ENCODE data around the gene UBE2L5. TPM values are rescaled to one million over a fixed set of nuclear protein-coding genes. Genes with fewer than 3 reads are reported as not detected.

UBE2L5 gene
- total and polyA plus RNA-seq, 8 donors, result 0.28 to 0.95 (median 0.40) TPM; not detected in 2

DNA sequence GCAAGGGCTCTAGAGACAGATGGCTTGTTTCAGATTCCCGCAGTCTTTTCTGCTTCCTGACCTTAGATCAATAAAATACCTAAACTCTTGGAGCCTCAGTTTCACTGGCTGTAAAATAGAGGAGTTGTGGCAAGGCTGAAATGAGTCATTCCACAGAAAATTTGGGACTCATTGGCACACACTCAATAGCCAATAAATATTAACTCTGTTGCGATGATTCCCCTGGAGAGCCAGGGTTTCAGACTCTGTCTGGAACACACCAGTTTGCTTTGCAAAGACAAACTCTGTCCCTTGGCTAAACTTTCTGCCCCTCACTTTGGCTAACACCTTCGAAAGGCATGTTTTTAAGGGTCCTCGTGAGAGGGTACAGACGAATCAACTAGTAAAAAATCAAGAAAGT lies 18.1 kb upstream of the UBE2L5 start:
- no peaks in the 10 kb centered on the region for H3K27me3 ChIP-seq
- ATAC-seq (no peak), DNase-seq (no peak)
- H3K4me1 ChIP-seq, result peaks cover 6 to 14% of the 10 kb centered on the region in 2 donors
- H3K4me3 ChIP-seq, result no peak overlapping the region
- H3K36me3 ChIP-seq, result no peaks in the 10 kb centered on the region
- H3K9me3 ChIP-seq, result no peaks in the 10 kb centered on the region
- intact Hi-C loops (cut with DNase I), result no loop called here
- TF ChIP-seq, protein P1, sequence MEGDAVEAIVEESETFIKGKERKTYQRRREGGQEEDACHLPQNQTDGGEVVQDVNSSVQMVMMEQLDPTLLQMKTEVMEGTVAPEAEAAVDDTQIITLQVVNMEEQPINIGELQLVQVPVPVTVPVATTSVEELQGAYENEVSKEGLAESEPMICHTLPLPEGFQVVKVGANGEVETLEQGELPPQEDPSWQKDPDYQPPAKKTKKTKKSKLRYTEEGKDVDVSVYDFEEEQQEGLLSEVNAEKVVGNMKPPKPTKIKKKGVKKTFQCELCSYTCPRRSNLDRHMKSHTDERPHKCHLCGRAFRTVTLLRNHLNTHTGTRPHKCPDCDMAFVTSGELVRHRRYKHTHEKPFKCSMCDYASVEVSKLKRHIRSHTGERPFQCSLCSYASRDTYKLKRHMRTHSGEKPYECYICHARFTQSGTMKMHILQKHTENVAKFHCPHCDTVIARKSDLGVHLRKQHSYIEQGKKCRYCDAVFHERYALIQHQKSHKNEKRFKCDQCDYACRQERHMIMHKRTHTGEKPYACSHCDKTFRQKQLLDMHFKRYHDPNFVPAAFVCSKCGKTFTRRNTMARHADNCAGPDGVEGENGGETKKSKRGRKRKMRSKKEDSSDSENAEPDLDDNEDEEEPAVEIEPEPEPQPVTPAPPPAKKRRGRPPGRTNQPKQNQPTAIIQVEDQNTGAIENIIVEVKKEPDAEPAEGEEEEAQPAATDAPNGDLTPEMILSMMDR (IDR thresholded peaks at IDR 0.05), result no peak
- H3K27ac ChIP-seq, result no peak overlapping the region

DNA sequence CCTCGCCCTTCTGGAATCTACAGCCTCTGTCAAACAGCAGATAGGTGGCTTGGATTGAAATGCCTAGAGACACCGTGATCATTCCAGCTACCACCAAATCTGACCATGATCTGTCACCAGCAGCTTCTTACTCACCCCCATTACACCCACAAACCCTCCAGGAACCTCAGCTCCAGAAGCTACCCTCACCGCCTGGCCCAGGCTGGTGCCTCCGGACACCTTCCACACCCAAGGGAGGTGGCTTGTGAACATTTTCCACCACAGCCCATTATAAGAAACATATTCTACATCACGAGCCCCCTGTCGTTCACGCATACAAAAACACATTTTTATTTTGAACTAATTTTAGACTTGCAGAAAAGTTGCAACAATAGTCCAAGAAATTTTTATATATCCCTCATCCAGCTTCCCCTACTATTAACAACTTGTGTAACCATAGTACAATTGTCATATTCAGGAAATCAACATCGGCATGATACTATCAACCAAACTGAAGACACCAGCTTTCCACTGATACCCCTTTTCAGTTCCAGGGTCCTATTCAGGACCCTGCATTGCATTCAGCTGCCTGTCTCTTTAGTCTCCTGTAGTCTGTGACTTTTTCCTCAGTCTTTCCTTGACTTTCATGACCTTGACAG lies 15.4 kb upstream of the UBE2L5 start:
- TF ChIP-seq, protein P1 (IDR thresholded peaks at IDR 0.05), result no peak

GRCh38 chr13:30408319-30409101 lies 13.8 kb upstream of the UBE2L5 start:
- H3K4me3 ChIP-seq, result peak overlapping the region; percentile 6 to 37
- H3K36me3 ChIP-seq, result no peaks in the 10 kb centered on the region
- H3K27ac ChIP-seq, result peak overlapping the region; percentile 73 to 92
- peak; percentile 82 to 98 (median 93) for DNase-seq
- peaks cover 6 to 30% of the 10 kb centered on the region in 2 donors for H3K4me1 ChIP-seq
- no peaks in the 10 kb centered on the region for H3K27me3 ChIP-seq
- no peaks in the 10 kb centered on the region for H3K9me3 ChIP-seq
- intact Hi-C loops (cut with DNase I), result no loop called here
- TF ChIP-seq, protein P1 (IDR thresholded peaks at IDR 0.05), result peak; percentile 54 to 93
- peak; percentile 99 for ATAC-seq

More for the DNA sequence above, 15.4 kb upstream of the UBE2L5 start:
- Histone ChIP-seq H3K4me3 (no peak overlapping the region), H3K9me3 (no peaks in the 10 kb centered on the region), H3K36me3 (no peaks in the 10 kb centered on the region), H3K4me1 (peaks cover 6 to 25% of the 10 kb centered on the region in 2 donors), H3K27ac (no peak overlapping the region), H3K27me3 (no peaks in the 10 kb centered on the region)
- ATAC-seq (no peak), DNase-seq (no peak)
- intact Hi-C loops (cut with DNase I), result no loop called here

DNA sequence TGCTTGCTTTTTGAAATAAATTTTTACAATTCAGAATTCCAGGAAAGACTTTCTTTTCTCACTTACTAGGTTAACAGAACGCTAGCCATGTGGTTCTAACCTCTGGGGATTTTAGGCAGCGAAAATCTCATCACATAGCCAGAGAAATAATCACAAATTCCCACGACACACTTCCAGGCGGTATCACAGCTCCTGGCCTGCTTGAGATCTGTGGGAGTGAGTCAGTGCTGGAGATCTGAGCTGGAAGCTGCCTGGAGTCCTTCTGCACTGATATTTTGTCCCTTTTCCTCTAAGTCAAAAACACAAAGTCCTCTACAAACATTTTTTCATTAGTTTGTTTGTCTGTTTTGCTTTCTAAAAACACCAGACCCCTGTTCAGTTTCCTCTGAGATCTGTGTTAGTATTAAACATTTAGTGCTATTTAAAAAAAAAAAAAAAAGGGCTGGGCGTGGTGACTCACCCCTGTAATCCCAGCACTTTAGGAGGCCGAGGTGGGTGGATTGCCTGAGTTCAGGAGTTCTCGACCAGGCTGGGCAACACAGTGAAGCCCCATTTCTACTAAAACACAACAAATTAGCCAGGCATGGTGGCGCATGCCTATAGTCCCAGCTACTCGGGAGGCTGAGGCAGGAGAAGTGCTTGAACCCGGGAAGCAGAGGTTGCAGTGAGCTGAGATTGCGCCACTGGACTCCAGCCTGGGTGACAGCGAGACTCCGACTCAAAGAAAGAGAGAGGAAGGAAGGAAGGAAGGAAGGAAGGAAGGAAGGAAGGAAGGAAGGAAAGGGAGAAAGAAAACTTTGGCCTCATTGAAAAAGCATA lies 12.2 kb upstream of the UBE2L5 start:
- no peak overlapping the region for H3K4me3 ChIP-seq
- intact Hi-C loops (cut with DNase I), result no loop called here
- ATAC-seq (no peak), DNase-seq (no peak)
- peak overlapping the region in 1 of 2 donors; percentile 92 for H3K27ac ChIP-seq
- H3K4me1 ChIP-seq, result peaks cover 6 to 35% of the 10 kb centered on the region in 2 donors
- TF ChIP-seq, protein P1 (IDR thresholded peaks at IDR 0.05), result no peak
- no peaks in the 10 kb centered on the region for H3K9me3 ChIP-seq
- H3K36me3 ChIP-seq, result no peaks in the 10 kb centered on the region
- H3K27me3 ChIP-seq, result no peaks in the 10 kb centered on the region

Data from left lung (tissue), 10 donors.